GM21786 (cell line): Measurements from ENCODE around the gene OR1S2.
"Not testable (repeated sequence)": the region's sequence is repeated elsewhere in the genome, so short reads cannot be mapped to it uniquely, and the experiment has no call there.

Source experiments
- ATAC-seq: cut with Tn5 transposase; IDR thresholded peaks from one replicate; pipeline ENCODE4 v1.9.1; 2021; ENCODE audit not compliant: unreplicated experiment

The OR1S2 gene, protein sequence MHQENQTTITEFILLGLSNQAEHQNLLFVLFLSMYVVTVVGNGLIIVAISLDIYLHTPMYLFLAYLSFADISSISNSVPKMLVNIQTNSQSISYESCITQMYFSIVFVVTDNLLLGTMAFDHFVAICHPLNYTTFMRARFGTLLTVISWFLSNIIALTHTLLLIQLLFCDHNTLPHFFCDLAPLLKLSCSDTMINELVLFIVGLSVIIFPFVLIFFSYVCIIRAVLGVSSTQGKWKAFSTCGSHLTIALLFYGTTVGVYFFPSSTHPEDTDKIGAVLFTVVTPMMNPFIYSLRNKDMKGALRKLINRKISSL

DNA sequence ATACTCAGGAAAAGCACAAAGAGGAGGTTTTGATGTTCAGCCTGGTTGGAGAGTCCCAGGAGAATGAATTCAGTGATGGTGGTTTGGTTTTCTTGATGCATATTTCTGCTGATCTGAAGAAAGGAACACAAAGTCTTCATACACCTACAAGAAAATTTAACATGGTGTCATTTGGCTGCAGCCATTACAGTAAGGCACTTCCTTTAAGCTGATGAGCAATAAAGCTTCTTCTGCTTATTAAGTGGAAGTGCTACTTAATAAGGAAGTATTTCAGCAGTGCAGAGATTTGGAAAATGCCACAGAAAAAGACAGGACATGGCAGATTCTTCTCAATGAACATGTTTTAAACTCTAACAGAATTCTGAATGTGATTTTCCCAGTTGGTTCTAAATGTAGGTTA, at the start of gene OR1S2:
Gene OR1S2, minus strand, starts transcription at position 101 of the 400 bp plus-strand sequence. Its CDS starts 0 bp downstream, at position 101.
- no peak for ATAC-seq

DNA sequence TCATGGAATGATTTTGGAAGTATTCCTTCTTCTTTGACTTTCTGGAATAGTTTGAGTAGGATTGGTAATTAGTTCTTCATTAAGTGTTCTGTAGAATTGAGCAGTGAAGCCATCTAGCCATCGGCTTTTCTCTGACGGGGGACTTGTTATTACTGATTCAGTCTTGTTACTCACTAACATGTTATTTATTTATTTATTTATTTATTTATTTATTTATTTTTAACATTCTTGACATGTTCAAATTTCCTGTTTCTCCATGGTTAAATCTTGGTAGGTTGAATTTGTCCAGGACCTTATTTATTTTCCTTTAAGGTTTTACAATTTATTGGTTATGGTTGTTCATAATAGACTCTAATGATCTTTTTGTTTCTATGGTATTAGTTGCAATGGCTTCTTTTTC, 40.0 kb upstream of the OR1S2 start:
- no peak for ATAC-seq

DNA sequence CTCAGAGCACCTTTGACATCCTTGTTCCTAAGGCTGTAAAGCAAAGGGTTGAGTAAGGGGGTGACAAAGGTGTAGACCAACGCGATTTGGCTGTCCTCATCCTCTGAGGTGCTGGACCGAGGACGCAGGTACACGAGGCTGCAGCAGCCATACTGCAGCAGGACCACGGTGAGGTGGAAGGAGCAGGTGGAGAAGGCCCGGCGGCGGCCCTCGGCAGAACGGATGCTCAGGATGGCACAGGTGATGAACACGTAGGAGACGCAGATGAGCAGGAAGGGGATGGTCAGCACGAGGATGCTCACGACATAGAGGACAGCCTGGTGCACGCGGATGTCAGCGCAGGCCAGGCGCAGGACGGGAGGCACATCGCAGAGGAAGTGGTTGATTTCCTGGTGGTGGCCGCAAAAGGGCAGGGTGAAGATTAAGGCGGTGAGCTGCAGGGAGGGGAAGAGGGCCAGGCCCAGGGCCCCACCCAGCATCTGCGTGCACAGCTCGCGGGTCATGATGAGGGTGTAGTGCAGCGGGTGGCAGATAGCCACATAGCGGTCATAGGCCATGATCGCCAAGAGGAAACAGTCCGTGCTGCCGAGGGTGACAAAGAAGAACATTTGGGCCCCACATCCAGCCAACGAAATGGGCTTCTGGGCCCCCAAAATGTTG, 24.1 kb upstream of the OR1S2 start:
- no peak for ATAC-seq

DNA sequence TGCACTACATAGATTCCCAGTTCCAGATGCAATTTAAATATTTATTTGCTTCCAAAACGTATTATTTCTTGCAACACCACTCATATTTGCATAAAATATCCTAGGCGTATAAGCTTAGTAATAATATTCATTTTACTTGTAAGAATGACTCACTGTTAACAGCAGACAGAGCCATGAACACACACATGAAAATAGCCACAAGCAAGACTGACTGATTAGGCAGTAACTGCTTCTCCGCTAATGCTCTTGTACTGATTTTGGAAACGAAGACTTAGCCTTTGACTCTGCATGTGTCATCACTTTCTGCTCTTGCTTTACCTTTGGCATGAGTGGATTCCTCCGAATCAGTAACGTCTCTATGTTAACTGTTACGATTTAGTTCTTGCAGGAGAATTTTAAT, 18.8 kb upstream of the OR1S2 start:
- no peak for ATAC-seq

DNA sequence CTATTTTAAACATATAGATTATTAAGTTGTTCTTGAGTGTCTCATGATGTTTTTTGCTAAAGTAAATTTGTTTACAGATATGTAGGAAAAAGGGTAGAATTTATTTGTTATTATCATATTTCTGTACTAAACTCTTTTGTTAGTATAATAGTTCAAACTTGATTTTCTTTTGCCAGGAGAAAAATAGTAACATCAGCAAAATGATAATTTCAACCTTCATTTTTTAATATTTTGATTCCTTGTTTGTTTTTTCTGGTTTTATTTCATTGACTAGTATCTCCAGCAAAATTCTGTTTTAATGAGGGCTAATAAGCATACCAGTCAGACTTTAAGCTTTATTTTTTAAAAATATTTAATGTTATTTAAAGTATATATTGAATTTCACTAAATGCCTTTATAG, 12.5 kb upstream of the OR1S2 start:
- no peak for ATAC-seq

DNA sequence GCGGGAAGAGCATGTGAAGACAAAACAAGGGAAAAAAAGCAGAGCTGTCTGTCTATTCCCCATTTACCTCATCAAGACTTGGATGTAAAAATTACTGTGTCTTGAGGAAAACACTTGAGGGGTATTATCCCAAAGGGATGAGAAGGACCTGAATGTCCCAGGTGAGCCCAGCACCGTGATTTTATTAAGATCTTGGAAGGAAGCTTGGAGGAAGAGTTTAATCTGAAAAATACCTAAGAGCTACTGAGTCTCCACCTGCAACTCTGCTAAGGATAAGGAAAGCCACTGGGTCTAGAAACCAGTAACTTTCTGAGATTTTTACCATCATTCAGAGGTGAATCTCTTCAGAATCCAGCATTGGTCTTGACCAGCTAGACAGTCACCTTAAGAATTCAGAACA, 8.5 kb upstream of the OR1S2 start, which contains the start of gene OR1S1:
Gene OR1S1, plus strand, starts transcription at position 301 of the 400 bp plus-strand sequence.
- not testable (repeated sequence) for ATAC-seq

DNA sequence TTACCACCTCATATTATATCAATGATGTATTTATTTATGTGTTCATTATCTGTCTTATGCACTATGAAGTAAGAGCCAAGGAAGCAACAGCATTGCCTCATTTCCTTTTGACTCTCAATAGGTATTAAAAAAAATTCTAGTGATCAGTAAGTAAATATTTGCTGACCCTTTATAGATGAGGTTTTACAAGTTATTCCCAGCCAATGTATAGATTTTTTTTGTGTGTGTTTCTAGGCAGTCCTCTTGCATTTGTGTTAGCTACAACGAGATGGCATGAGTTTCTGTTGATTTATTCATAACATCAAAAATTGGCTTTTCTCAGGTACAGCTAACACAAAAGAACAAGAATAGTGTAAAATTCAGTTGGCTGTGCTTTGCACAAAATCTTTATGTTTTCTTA, 4.7 kb downstream of the OR1S2 start:
- no peak for ATAC-seq

DNA sequence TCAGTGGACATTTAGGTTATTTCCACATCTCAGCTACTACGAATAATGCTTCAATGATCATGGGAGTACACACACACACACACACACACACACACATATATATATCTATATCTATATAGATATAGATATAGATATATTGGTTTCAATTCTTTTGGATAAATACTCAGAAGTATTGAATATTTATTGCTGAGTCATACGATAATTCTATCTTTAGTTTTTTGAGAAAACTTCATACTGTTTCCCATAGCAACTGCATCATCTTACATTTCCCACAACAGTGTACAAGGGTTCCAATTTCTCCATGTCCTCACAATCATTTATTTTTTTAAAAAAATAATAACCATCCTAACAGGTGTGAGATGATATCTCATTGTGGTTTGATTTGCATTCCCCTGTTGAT, 8.0 kb downstream of the OR1S2 start:
- ATAC-seq, result no peak

DNA sequence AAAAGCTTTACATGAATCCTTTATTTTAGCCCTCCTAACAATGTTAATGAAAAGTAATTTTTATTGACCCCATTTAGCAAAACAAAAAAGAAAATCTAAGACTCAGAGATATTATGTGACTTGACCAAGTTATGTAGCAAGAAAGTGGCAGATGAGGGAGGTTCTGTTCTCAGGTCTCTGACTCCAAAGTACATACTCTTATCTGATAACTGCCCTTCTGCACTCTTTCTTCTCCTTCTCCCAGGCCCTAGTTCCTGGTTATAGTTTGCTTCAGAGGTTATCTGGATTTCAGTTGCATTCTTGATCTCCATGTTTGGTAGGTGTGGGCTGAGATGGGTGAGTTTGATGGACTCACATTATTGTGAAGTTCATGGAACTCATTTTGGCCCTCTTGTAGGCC, 10.6 kb downstream of the OR1S2 start:
- no peak for ATAC-seq

DNA sequence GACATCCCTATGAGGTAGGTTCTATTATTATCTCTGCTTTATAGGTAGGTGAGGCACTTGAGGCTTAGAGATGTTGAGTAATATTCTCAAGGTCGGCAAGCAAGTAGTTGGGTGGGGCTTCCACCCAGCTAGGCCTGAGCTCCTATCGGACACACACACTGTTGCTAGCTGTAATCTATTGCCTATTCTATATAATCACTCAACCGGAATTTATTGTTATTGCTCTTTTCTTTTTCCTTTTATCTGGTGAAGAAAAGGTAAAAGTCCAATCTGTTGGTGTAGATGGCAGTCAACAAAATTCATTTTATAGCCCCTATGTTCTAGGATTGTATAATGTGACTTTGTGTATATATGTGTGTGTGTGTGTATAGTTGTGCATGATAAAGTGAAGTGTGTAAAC, 11.7 kb downstream of the OR1S2 start:
- no peak for ATAC-seq

DNA sequence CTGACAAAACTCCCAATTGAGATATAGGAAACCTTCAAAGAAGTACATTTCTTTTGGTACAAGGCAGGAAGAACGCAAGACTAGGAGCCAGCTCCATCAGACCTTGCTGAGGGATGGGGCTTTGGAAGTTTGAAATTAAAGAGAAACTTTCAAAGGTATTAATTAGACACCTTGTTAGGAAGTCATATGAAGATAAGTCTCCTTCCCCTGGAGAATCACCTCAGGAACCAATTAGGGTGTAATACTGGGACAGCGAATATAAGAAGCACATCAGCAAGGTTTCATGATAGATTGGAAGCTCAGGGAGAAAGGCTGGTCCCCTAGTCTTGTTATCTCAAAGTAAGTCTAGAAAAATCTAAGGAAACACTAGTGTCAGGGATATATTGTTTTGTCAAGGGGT, 15.2 kb downstream of the OR1S2 start, which contains the start of gene OR9Q2:
Gene OR9Q2, plus strand, starts transcription at position 301 of the 400 bp plus-strand sequence. CDS start 1,421 bp downstream, outside the sequence.
- no peak for ATAC-seq

DNA sequence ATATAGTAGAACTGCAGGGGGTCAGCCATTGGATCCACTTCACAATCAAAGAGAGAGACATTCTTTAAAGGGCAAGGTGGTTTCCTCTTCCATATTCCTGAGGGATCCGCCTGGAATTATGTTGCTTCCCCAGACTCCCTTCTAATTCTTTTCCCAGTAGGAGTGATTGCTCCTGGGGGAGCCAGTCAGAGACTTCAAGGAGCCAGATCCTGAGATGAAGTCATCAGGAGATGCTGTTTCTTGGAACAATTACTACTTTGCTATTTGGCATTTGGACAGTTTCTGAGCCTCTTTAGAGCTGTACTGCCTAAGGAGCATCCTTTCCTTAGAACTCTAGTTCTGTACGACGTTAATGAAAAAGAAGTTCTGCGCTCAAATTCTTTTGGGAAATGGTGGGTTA, 17.0 kb downstream of the OR1S2 start:
- ATAC-seq, result no peak

DNA sequence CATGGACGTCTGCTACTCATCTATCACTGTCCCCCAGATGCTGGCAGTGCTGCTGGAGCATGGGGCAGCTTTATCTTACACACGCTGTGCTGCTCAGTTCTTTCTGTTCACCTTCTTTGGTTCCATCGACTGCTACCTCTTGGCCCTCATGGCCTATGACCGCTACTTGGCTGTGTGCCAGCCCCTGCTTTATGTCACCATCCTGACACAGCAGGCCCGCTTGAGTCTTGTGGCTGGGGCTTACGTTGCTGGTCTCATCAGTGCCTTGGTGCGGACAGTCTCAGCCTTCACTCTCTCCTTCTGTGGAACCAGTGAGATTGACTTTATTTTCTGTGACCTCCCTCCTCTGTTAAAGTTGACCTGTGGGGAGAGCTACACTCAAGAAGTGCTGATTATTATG, 24.3 kb downstream of the OR1S2 start:
- ATAC-seq, result no peak

DNA sequence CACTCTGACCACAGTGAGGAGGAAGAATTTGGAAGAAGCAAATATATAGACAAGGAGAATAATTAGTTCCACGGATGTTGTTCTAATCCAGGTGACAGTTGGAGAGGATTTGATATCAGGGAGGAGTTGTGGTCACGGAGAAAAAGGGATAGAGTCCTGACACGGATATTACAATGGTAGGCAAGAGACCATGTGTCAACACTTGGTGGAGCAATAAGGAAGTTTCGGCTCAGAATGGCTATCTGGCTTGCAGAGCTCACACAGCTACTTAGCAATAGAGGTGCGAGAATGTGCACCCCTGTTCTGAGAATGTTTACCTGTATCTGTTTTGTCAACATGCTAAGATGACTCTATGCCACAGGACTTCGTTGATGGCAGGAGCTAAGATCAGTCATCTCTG, 25.5 kb downstream of the OR1S2 start:
- ATAC-seq, result no peak

DNA sequence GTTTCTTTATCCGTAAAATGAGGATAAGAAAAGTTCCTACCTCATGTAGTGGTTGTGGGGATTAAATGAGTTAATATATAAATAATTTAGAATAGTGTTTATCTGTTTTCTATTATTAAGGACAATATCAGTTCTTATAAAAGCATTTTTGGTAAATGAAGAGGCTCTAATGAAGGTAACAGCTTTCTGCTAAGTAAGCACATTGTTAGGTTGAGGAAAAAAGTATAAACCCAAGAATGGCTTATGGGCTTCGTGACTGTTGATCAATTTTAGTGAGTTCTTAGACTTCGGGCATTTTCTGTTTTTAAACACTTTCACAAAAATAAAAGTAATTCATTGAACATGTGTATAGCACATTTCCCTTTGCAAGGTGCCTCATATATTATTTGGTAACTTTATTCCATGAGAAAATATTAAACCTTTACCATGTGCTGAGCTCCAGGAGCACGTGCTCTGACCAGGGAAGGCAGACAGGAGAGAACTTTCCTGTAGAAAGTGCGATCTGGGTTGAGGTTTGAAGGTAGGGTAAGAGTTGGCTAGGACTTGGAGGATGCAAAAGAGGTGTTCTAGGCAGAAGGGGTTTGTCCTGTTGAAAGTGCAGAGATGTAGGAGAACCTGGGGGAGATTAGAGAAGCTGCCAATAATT, 26.4 kb downstream of the OR1S2 start:
- ATAC-seq, result no peak

DNA sequence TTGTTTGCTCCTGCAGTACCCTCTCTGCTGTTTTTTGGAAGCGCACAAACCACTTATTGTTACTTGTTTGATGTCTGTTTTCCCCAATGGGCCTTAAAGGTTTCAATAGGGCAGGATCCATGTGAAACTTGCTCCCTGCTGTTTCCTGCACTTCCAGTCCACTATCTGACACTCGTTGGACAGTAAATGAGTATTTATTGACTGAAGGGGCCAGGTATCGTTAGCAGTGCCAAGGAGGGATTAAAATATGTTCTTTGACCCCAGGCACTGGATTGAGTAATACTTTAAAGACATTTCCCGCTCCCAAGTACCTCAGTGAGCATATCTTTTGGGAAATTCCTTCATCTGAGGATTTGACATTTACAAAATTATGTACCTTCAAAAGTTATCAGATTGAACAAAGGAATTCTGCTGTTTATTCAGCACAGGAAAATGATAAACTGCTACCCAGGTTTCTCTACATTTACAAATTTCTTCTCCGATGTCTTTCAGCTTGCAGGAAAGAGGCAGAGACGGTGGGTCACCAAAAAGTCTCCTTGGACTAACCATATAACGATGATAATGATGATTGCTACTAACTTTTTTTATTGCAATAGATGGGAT, 38.3 kb downstream of the OR1S2 start:
- ATAC-seq, result no peak

DNA sequence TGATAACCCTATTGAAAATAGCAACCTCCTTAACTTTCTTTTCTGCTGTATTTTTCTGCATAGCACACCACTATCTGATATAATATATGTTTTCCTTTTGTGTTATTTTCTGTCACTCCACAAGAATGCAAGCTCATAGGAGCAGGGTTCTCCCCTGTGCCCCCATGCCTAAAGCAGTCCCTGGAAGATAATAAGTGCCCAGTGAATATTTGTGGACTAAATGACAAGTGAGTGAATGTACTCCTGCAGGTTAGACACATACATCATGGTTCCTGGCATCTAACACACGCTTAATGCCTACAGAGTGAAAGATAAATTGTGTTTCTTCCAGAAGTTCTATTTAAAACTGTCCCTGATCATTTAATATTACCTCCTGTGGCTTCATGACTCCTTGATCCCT, 39.0 kb downstream of the OR1S2 start:
- no peak for ATAC-seq

DNA sequence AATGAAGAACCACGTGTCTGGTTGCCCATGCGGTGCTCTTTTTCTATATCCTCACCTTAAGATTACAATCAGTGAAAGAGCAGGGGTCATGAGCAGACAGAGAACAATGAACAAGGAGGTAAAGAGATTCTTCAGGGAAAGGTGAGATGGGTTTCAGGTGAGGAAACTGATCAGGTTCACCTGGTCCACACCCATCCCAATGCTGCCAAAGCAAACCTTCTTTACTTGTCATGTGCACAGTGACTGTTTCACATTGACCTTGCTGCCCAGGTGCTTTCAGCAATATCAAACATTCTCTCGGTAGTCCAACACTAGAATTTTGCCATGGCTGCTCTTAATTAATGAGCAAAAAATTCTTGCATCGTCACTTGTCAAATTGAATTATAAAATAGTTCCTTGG, 39.6 kb downstream of the OR1S2 start:
- no peak for ATAC-seq
